HG03460 (cell line): ENCODE data around the gene GFRA3.
"Not testable (repeated sequence)": the region's sequence is repeated elsewhere in the genome, so short reads cannot be mapped to it uniquely, and the experiment has no call there.

Source experiments
- ATAC-seq: cut with Tn5 transposase; IDR thresholded peaks from one replicate; pipeline ENCODE4 v1.9.1; 2021; ENCODE audit not compliant: unreplicated experiment

GFRA3 gene

GRCh38 chr5:138247800-138248199 is 26.6 kb downstream of the GFRA3 start:
- ATAC-seq: not testable (repeated sequence)

- no peak for ATAC-seq
These were observed 27.6 kb downstream of the GFRA3 start for GRCh38 chr5:138246822-138247221.

GRCh38 chr5:138246334-138246733 is 28.1 kb downstream of the GFRA3 start:
- no peak for ATAC-seq

GRCh38 chr5:138245717-138246116 is 28.7 kb downstream of the GFRA3 start:
- no peak for ATAC-seq

GRCh38 chr5:138243794-138244193 is 30.6 kb downstream of the GFRA3 start:
- ATAC-seq: no peak

- no peak for ATAC-seq
These were observed 32.5 kb downstream of the GFRA3 start for GRCh38 chr5:138241688-138242571.

- ATAC-seq: no peak
These were observed 33.6 kb downstream of the GFRA3 start for GRCh38 chr5:138240650-138241385.

GRCh38 chr5:138238034-138238433 is 36.4 kb downstream of the GFRA3 start:
- no peak for ATAC-seq

GRCh38 chr5:138234651-138235050 is 39.8 kb downstream of the GFRA3 start:
- no peak for ATAC-seq

GRCh38 chr5:138233280-138233679 is 41.1 kb downstream of the GFRA3 start:
- ATAC-seq: no peak

GRCh38 chr5:138230981-138231589 is 43.3 kb downstream of the GFRA3 start:
- ATAC-seq: no peak

- no peak for ATAC-seq
These were observed 44.2 kb downstream of the GFRA3 start for GRCh38 chr5:138230261-138230660.

GRCh38 chr5:138229387-138229786 is 45.0 kb downstream of the GFRA3 start:
- no peak for ATAC-seq

GRCh38 chr5:138226910-138227309 is 47.5 kb downstream of the GFRA3 start:
- ATAC-seq: no peak

GRCh38 chr5:138224712-138225111 is 49.7 kb downstream of the GFRA3 start:
- no peak for ATAC-seq

GRCh38 chr5:138223532-138223931 is 50.9 kb downstream of the GFRA3 start:
- no peak for ATAC-seq

GRCh38 chr5:138216799-138217198 is 57.6 kb downstream of the GFRA3 start:
- ATAC-seq: no peak

- peak; percentile 96 for ATAC-seq
These were observed 61.0 kb downstream of the GFRA3 start, which contains the start of gene CDC23 for GRCh38 chr5:138213161-138214029. TSS of gene CDC23 (minus strand) at chr5:138213323. CDS start at chr5:138213312, 11 bp downstream.

GRCh38 chr5:138212828-138213160 is 61.6 kb downstream of the GFRA3 start:
- peak; percentile 9 for ATAC-seq

- ATAC-seq: no peak
These were observed 63.4 kb downstream of the GFRA3 start for GRCh38 chr5:138210985-138211384.
